Measurements from ENCODE around the gene ADGRV1.
"Not testable (repeated sequence)": the region's sequence is repeated elsewhere in the genome, so short reads cannot be mapped to it uniquely, and the experiment has no call there.

ADGRV1 gene

DNA sequence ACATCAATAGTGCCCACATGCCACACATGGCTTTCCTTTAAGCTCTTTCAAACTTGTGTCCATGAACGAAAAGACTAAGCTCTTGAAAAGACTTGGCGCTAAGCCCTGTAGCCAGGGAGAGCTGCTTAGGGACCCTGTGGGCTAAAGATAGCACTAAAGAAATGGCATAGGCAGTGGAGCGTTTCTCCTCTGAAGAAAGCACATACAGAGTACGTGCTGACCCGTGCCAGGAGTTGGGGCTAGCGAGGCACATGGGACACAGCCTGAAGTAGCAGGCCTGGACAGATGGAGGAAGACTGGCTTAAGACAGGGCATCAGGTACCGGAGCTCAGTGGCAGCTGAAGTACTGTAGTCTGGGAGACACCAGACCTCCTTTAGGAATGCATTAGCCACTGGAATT lies 39.7 kb downstream of the ADGRV1 start:
- no peak for DNase-seq (ENCODE audit: low read depth in 4 of 4, low spot score in 1 of 4)

DNA sequence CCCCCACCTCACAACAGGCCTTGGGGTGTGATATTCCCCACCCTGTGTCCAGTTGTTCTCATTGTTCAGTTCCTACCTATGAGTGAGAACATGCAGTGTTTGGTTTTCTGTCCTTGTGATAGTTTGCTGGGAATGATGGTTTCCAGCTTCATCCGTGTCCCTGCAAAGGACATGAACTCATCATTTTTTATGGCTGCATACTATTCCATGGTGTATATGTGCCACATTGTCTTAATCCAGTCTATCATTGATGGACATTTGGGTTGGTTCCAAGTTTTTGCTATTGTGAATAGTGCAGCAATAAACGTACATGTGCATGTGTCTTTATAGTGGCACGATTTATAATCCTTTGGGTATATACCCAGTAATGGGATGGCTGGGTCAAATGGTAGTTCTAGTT lies 41.7 kb downstream of the ADGRV1 start:
- not testable (repeated sequence) for DNase-seq (ENCODE audit: low read depth in 4 of 4, low spot score in 1 of 4)

GRCh38 chr5:90601468-90601867 lies 42.9 kb downstream of the ADGRV1 start:
- DNase-seq (ENCODE audit: low read depth in 4 of 4, low spot score in 1 of 4) = no peak

- no peak for DNase-seq (ENCODE audit: low read depth in 4 of 4, low spot score in 1 of 4)
These were observed 44.1 kb downstream of the ADGRV1 start for GRCh38 chr5:90602681-90603080.

DNA sequence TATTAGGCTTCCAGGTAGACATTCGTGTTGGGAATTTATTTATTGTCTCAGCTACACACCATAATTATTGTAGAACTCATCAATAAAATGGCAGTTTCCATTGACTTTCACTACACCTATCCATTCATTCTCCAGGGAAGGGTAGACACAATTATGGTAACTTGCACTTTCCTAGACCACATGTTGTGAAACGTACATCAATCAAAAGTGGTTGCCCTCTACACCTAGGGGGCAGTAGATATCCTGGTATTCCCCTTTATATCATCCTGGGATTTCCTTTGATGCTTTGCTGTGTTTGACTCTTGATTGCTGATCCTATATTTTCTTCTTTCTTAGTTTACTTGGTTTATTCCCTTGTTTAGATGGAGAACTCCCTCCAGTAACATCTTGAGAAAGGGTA lies 47.9 kb downstream of the ADGRV1 start:
- no peak for DNase-seq (ENCODE audit: low read depth in 4 of 4, low spot score in 1 of 4)

DNA sequence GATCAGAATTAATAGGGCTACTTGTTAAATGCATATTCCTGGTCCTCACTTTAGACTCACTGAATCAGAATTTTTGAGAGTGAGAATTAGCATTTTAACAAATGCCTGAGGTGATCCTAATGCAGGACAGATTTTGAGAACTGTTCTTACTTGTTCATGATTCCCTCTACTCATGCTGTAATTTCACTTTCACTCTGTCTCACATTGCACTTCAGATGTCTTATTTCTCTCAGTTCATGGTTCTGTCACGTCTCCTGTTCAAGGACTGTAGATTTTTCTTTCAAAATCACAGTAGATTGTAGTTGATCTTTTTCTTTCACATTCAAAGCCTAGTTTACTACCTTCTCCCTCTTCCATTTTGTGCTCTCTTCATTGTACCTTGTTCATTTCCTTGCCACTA lies 54.3 kb downstream of the ADGRV1 start:
- no peak for DNase-seq (ENCODE audit: low read depth in 4 of 4, low spot score in 1 of 4)

DNA sequence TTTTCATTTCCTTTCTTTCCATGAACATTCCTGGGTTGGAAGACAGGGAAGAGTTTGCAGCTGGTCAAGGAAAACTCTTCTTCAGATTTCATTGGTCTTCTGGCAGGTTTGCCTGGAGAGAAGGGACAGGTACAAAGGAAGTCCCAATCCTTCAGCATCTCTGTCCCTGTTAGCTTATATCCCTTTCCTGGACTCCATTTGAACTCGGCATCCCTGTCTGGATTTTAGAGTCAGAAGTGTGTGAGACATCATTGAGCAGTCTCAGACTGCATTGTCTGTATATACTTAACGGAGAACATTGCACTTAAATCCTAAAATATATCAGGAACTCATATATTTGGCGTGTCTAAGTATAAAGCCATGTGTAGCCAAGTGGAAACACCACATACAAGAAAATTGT lies 54.9 kb downstream of the ADGRV1 start:
- DNase-seq (ENCODE audit: low read depth in 4 of 4, low spot score in 1 of 4) = no peak

- no peak for DNase-seq (ENCODE audit: low read depth in 4 of 4, low spot score in 1 of 4)
These were observed 55.4 kb downstream of the ADGRV1 start for GRCh38 chr5:90613918-90614504.

DNA sequence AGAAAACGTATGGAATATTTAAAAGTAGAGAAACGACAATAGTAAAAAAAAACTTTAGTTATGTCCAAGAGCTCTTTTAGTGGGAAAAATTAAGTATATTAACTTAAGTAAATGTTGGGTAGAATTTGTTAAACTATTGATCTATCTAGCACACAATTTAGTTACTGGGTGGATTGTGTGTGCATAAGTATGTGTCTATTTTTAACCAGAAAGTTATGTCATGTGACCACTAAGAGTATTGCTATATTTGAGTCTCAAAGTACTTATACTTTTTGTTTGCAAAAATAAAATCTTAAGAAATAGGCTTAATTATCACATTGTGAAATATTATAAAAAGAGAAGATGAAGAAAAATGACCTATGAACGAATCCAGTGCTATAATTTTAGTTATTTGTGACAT lies 56.8 kb downstream of the ADGRV1 start:
- no peak for DNase-seq (ENCODE audit: low read depth in 4 of 4, low spot score in 1 of 4)

DNA sequence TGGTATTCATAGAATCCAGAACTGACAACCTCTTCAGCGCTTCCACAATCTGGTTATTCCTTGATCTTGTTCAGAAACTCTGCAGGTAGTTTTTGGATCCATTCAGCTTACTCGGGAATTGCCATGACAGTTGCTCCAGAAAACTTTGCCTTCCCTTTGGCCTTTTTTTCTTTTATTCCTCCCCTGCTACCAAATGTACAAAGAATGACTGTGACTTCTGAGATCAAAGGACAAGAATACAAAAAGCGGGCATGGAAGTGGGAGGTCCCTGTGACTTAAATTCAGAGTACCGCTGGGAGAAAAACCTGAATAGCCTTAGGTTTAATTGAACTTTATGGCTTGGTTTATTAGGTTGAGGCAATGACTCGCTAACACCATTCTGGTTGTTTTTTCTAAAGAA lies 59.5 kb downstream of the ADGRV1 start:
- no peak for DNase-seq (ENCODE audit: low read depth in 4 of 4, low spot score in 1 of 4)

GRCh38 chr5:90619762-90620161 lies 61.2 kb downstream of the ADGRV1 start:
- not testable (repeated sequence) for DNase-seq (ENCODE audit: low read depth in 4 of 4, low spot score in 1 of 4)

DNA sequence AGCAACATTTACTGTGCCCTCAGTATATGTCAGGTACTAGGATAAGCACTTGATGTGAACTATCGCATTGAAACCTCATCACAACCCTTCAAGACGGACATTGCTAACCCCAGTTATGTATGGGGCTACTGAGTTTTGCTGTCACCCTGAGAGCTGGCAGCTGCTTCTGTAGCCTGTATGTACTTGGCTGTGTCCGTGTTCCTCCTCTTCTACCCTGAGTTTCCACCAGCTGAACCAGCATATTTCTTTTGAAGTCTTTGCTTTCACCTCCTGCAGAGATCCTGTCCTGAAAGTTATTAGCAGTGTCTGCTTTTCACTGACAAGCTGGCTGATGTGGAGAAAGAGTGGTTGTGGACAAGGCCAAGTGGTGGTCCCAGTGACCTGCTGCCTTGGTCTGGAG lies 63.3 kb downstream of the ADGRV1 start:
- no peak for DNase-seq (ENCODE audit: low read depth in 4 of 4, low spot score in 1 of 4)

DNA sequence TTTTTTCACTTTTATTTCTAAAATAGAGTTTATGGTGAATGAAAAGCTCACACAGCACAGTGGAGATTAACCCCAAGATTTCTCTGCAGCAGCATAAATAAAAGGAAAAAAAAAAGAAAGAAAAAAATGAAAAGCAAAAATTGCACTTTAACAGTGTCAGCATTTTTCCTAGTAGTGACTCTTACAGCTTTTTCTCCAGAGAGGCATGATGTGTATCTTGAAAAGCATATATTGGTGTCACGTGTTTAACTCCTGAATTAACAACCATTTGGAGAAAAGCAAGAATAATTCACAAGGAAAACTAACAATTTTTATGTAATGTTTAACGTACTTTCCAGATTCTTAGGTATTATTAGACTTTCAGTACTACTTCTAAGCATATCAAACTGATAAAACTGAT lies 67.9 kb downstream of the ADGRV1 start:
- DNase-seq (ENCODE audit: low read depth in 4 of 4, low spot score in 1 of 4) = no peak

DNA sequence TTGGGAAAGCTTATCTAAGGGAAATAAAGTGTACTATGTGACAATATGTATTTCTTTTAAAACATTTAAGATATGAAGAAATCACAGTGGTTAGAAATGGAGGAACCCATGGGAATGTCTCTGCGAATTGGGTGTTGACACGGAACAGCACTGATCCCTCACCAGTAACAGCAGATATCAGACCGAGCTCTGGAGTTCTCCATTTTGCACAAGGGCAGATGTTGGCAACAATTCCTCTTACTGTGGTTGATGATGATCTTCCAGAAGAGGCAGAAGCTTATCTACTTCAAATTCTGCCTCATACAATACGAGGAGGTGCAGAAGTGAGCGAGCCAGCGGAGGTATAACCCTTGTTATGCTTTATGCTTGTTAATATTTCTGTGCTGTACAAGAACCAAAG lies 69.9 kb downstream of the ADGRV1 start:
- DNase-seq (ENCODE audit: low read depth in 4 of 4, low spot score in 1 of 4) = no peak

DNA sequence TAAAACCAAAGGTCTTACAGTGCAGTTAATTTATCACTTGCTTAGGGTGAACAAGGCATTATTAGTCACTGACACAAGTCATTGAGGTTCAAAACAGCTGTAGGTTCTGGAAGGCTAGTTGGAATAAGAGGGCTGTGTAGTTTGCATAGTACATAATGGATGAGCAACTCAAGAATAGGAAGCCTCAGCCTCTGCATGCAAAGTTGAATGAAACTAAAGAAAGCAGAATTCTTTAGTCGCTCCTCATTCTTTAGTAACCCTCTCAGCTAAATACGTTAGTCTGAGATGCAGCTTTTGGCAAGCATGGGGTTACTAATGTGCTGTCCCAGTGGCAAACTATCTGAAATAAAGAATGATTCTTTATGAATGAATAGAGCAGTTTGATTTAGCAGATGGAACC lies 74.2 kb downstream of the ADGRV1 start:
- no peak for DNase-seq (ENCODE audit: low read depth in 4 of 4, low spot score in 1 of 4)

GRCh38 chr5:90636948-90637347 lies 78.4 kb downstream of the ADGRV1 start:
- DNase-seq (ENCODE audit: low read depth in 4 of 4, low spot score in 1 of 4) = no peak

GRCh38 chr5:90637731-90638130 lies 79.1 kb downstream of the ADGRV1 start:
- DNase-seq (ENCODE audit: low read depth in 4 of 4, low spot score in 1 of 4) = no peak

GRCh38 chr5:90638878-90639277 lies 80.3 kb downstream of the ADGRV1 start:
- DNase-seq (ENCODE audit: low read depth in 4 of 4, low spot score in 1 of 4) = no peak

DNA sequence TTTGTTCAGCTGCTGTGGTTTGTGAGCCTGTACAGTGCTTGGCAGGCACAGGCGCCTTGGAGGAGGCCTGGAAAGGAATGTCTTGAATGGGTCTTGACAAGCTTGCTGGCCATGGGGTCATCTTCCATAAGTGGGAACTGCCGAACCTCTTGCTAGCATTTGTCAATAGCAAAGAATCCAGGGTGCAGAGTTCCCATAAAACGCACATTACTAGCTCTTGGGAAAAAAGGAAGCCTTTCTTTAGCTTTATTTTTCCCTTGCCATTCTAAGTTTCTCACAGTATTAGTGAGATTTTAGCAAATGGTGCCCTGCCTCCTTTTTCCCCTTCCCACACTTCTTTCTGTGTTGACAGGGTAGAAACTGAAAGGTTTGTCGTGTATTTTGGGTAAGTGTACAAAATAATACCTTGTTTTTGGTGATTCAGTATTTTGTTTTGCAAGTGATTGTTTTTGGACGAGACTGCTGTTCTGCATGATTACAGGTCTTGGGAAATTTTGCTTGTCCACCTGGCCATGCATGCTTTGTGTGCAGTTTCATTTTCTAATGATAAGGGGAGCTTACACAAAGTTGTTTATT lies 82.0 kb downstream of the ADGRV1 start:
- no peak for DNase-seq (ENCODE audit: low read depth in 4 of 4, low spot score in 1 of 4)

- no peak for DNase-seq (ENCODE audit: low read depth in 4 of 4, low spot score in 1 of 4)
These were observed 82.9 kb downstream of the ADGRV1 start for GRCh38 chr5:90641528-90641927.

DNA sequence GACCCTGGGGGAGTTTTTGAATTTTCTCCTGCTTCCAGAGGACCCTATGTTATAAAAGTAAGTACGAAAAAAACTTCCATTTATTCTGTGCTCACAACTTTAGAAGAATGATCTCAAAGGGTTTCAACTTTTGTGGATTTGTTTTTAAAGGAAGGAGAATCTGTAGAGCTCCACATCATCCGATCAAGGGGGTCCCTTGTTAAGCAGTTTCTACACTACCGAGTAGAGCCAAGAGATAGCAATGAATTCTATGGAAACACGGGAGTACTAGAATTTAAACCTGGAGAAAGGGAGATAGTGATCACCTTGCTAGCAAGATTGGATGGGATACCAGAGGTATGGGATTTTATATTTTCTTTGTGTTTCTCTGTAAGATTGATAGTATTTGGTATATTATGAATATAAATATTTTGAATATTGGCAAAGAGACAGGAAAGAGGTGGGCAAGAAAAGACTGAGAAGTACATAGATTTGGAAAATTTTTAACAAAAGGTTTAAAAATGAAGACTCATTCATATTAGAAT lies 84.2 kb downstream of the ADGRV1 start:
- no peak for DNase-seq (ENCODE audit: low read depth in 4 of 4, low spot score in 1 of 4)

DNA sequence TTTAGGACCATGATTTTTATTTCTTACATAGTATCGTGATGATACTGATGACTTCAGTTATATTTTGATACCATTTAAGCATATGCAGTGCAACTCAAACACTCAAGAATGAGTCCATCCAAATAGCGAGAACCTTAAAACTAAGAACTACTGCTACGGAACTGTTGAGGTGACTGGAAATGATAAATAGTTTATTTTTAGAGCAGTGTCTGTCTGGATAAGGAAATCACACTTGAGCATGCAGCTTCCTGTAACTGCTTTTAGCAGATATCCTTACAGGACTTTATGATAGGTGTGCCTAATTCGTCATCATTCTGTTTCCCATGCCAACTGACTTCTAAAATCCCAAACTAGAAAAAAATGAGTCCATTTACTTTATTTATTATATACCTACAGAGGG lies 85.5 kb downstream of the ADGRV1 start:
- no peak for DNase-seq (ENCODE audit: low read depth in 4 of 4, low spot score in 1 of 4)

DNA sequence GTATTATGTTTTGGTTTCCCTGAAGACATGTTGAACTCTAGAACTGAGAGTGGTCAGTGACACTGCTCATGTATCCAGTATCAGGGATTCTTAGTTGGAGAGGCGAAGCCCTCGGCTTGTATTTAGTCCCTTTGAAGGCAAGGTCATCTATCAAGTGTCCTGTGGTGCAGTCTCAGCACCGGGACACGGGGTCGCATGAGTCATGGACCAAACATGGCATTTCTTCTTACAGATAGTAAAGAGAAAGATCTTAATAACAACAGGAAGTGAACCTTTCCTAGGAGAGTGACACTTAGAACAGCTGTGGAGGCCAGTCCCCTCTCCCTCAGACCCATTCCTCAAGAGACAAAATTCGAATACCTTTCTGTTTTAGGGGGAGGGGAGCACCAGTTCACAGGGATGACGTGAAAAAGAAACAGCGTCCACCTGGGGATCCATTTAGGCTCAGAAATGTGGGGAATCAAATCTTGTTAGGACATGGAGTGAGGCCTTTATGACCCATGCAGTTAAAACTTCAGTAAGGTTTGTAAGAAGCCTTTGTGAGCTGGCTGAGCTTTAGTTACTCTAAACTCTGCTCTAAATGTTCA lies 86.5 kb downstream of the ADGRV1 start:
- DNase-seq (ENCODE audit: low read depth in 4 of 4, low spot score in 1 of 4) = no peak
